Skeletal muscle tissue (tissue), 4 donors: ENCODE data around the gene FBXL5. TPM values are rescaled to one million over a fixed set of nuclear protein-coding genes. Genes with fewer than 3 reads are reported as not detected.
A peak's percentile ranks its signal among the peaks of the same experiment; 100 is the strongest.

Source experiments
- H3K27ac ChIP-seq: one replicate; pipeline ENCODE4 v1.7.0; 2013; ENCODE audit warnings: mild to moderate bottlenecking, low read depth, low read length, inconsistent platforms
- H3K27me3 ChIP-seq, 3 donors: one replicate each; pipeline ENCODE4 v1.7.0; 2013; ENCODE audit warnings: low read length in 3 of 3; ENCODE audit not compliant: control insufficient read depth in 3 of 3, insufficient read depth in 3 of 3
- H3K36me3 ChIP-seq, 3 donors: one replicate each; pipeline ENCODE4 v1.7.0; 2013; ENCODE audit warnings: low read length in 3 of 3; ENCODE audit not compliant: control insufficient read depth in 3 of 3, insufficient read depth in 3 of 3
- H3K4me1 ChIP-seq, 3 donors: one replicate each; pipeline ENCODE4 v1.7.0; 2013; ENCODE audit warnings: low read length in 3 of 3, mild to moderate bottlenecking in 3 of 3; ENCODE audit not compliant: control insufficient read depth in 3 of 3, insufficient read depth in 3 of 3
- H3K4me3 ChIP-seq, 3 donors: one replicate each; pipeline ENCODE4 v1.7.0; 2013; ENCODE audit warnings: low read length in 3 of 3
- H3K9ac ChIP-seq, 3 donors: one replicate each; pipeline ENCODE4 v1.7.0; 2013; ENCODE audit warnings: low read length in 3 of 3, mild to moderate bottlenecking in 3 of 3, moderate library complexity in 2 of 3, low read depth in 1 of 3
- H3K9me3 ChIP-seq, 3 donors: one replicate each; pipeline ENCODE4 v1.7.0; 2013; ENCODE audit warnings: low read length in 3 of 3; ENCODE audit not compliant: control insufficient read depth in 3 of 3
- total RNA-seq: library from RNA; depleted of rRNA; stranded (reverse); fragments of >200 nt; gene quantifications from one replicate; pipeline ENCODE4 v1.2.3, GENCODE V29; 2014
- donor health status: Osteomylitis.

Gene FBXL5
- total RNA-seq, 1 donor from 2014 or later = 133 TPM

- no peaks in the 10 kb centered on the region for H3K9me3 ChIP-seq
- no peaks in the 10 kb centered on the region for H3K27me3 ChIP-seq
- H3K36me3 ChIP-seq = peaks cover 1 to 4% (median 2%) of the 10 kb centered on the region in 3 donors
- no peaks in the 10 kb centered on the region for H3K4me1 ChIP-seq
- H3K4me3 ChIP-seq = no peak overlapping the region
- no peak overlapping the region for H3K27ac ChIP-seq
- no peak overlapping the region for H3K9ac ChIP-seq
Observed at GRCh38 chr4:15691346-15692135, 36.4 kb upstream of the FBXL5 start.

GRCh38 chr4:15690020-15690809 lies 35.1 kb upstream of the FBXL5 start:
- H3K9ac ChIP-seq = no peak overlapping the region
- H3K27ac ChIP-seq = no peak overlapping the region
- peaks cover 2 to 8% (median 7%) of the 10 kb centered on the region in 3 donors for H3K36me3 ChIP-seq
- no peaks in the 10 kb centered on the region for H3K9me3 ChIP-seq
- H3K27me3 ChIP-seq = no peaks in the 10 kb centered on the region
- no peak overlapping the region for H3K4me3 ChIP-seq
- no peaks in the 10 kb centered on the region for H3K4me1 ChIP-seq

- Histone ChIP-seq H3K27me3 (no peaks in the 10 kb centered on the region), H3K4me1 (no peaks in the 10 kb centered on the region), H3K9ac (no peak overlapping the region), H3K9me3 (no peaks in the 10 kb centered on the region), H3K36me3 (peaks cover 2 to 11% (median 7%) of the 10 kb centered on the region in 3 donors), H3K27ac (no peak overlapping the region), H3K4me3 (no peak overlapping the region)
Observed at GRCh38 chr4:15689540-15689939, 34.4 kb upstream of the FBXL5 start.

- Histone ChIP-seq H3K27ac (no peak overlapping the region), H3K36me3 (peaks cover 2 to 13% (median 7%) of the 10 kb centered on the region in 3 donors), H3K4me3 (no peak overlapping the region), H3K4me1 (peaks cover 0 to 1% (median 0%) of the 10 kb centered on the region in 3 donors), H3K9me3 (no peaks in the 10 kb centered on the region), H3K27me3 (no peaks in the 10 kb centered on the region), H3K9ac (no peak overlapping the region)
Observed at GRCh38 chr4:15688051-15688450, 32.9 kb upstream of the FBXL5 start.

- Histone ChIP-seq H3K9ac (no peak overlapping the region), H3K4me3 (no peak overlapping the region), H3K36me3 (peaks cover 2 to 13% (median 7%) of the 10 kb centered on the region in 3 donors), H3K4me1 (peaks cover 6 to 15% (median 8%) of the 10 kb centered on the region in 3 donors), H3K9me3 (no peaks in the 10 kb centered on the region), H3K27me3 (no peaks in the 10 kb centered on the region), H3K27ac (no peak overlapping the region)
Observed at GRCh38 chr4:15684498-15684897, 29.3 kb upstream of the FBXL5 start.

GRCh38 chr4:15683143-15683495 lies 28.0 kb upstream of the FBXL5 start:
- Histone ChIP-seq H3K4me1 (peaks cover 6 to 15% (median 8%) of the 10 kb centered on the region in 3 donors), H3K36me3 (peaks cover 0 to 13% (median 4%) of the 10 kb centered on the region in 3 donors), H3K27ac (no peak overlapping the region), H3K27me3 (no peaks in the 10 kb centered on the region), H3K4me3 (no peak overlapping the region), H3K9me3 (no peaks in the 10 kb centered on the region), H3K9ac (no peak overlapping the region)

GRCh38 chr4:15682242-15683142 lies 27.3 kb upstream of the FBXL5 start:
- H3K36me3 ChIP-seq = peaks cover 0 to 13% (median 4%) of the 10 kb centered on the region in 3 donors
- peaks cover 6 to 15% (median 8%) of the 10 kb centered on the region in 3 donors for H3K4me1 ChIP-seq
- no peaks in the 10 kb centered on the region for H3K27me3 ChIP-seq
- peak overlapping the region; percentile 78 for H3K27ac ChIP-seq
- peak overlapping the region; percentile 89 to 93 (median 92) for H3K9ac ChIP-seq
- peak overlapping the region; percentile 92 to 95 (median 94) for H3K4me3 ChIP-seq
- no peaks in the 10 kb centered on the region for H3K9me3 ChIP-seq

GRCh38 chr4:15681372-15682241 lies 26.4 kb upstream of the FBXL5 start, which contains the start of gene FAM200B:
TSS of gene FAM200B (plus strand) at chr4:15681827. CDS start at chr4:15686978, 5,151 bp downstream.
- peak within 1 kb of the TSS; percentile 92 to 95 (median 94) for H3K4me3 ChIP-seq
- peak within 1 kb of the TSS; percentile 89 to 93 (median 92) for H3K9ac ChIP-seq
- no peaks in the 10 kb centered on the region for H3K27me3 ChIP-seq
- H3K27ac ChIP-seq = peak within 1 kb of the TSS; percentile 78
- H3K4me1 ChIP-seq = peaks cover 6 to 15% (median 8%) of the 10 kb centered on the region in 3 donors
- H3K36me3 ChIP-seq = peaks cover 0 to 13% (median 4%) of the 10 kb centered on the region in 3 donors
- H3K9me3 ChIP-seq = no peaks in the 10 kb centered on the region

GRCh38 chr4:15681067-15681371 lies 25.9 kb upstream of the FBXL5 start:
- H3K27me3 ChIP-seq = no peaks in the 10 kb centered on the region
- H3K27ac ChIP-seq = no peak overlapping the region
- no peaks in the 10 kb centered on the region for H3K9me3 ChIP-seq
- H3K4me3 ChIP-seq = peak overlapping the region; percentile 92 to 95 (median 94)
- peak overlapping the region; percentile 89 to 93 (median 92) for H3K9ac ChIP-seq
- peaks cover 6 to 15% (median 8%) of the 10 kb centered on the region in 3 donors for H3K4me1 ChIP-seq
- H3K36me3 ChIP-seq = peaks cover 0 to 7% (median 0%) of the 10 kb centered on the region in 3 donors
